ENCODE results near the gene DCP1B. TPM values are rescaled to one million over a fixed set of nuclear protein-coding genes. Genes with fewer than 3 reads are reported as not detected.

DCP1B gene
- total RNA-seq, 1 experiment from 2014 or later, result 19.8 TPM

GRCh38 chr12:2032506-2032905, 28.2 kb upstream of the DCP1B start:
- Histone ChIP-seq H3K27me3 (ENCODE audit: control insufficient read depth, insufficient read depth, low read length) (peaks cover 26% of the 10 kb centered on the region), H3K36me3 (replicated peaks; ENCODE audit: control insufficient read depth, insufficient read depth, low read length) (no peaks in the 10 kb centered on the region), H3K4me3 (ENCODE audit: insufficient read depth, low read depth, low read length) (no peak overlapping the region)
- no peak for DNase-seq

- H3K36me3 ChIP-seq (replicated peaks; ENCODE audit: control insufficient read depth, insufficient read depth, low read length), result no peaks in the 10 kb centered on the region
- no peak overlapping the region for H3K4me3 ChIP-seq (ENCODE audit: insufficient read depth, low read depth, low read length)
- no peak for DNase-seq
- peaks cover 13% of the 10 kb centered on the region for H3K27me3 ChIP-seq (ENCODE audit: control insufficient read depth, insufficient read depth, low read length)
Observed at GRCh38 chr12:2029851-2030250, 25.6 kb upstream of the DCP1B start.

- H3K36me3 ChIP-seq (replicated peaks; ENCODE audit: control insufficient read depth, insufficient read depth, low read length), result no peaks in the 10 kb centered on the region
- no peak overlapping the region for H3K4me3 ChIP-seq (ENCODE audit: insufficient read depth, low read depth, low read length)
- no peak for DNase-seq
- no peaks in the 10 kb centered on the region; the same call in 1 of the 2 replicates for H3K27me3 ChIP-seq (ENCODE audit: control insufficient read depth, insufficient read depth, low read length)
Observed at GRCh38 chr12:2027351-2027750, 23.1 kb upstream of the DCP1B start.

GRCh38 chr12:2023365-2023764, 19.1 kb upstream of the DCP1B start:
- Histone ChIP-seq H3K36me3 (replicated peaks; ENCODE audit: control insufficient read depth, insufficient read depth, low read length) (no peaks in the 10 kb centered on the region), H3K27me3 (ENCODE audit: control insufficient read depth, insufficient read depth, low read length) (no peaks in the 10 kb centered on the region), H3K4me3 (ENCODE audit: insufficient read depth, low read depth, low read length) (no peak overlapping the region)
- DNase-seq, result no peak

GRCh38 chr12:2020511-2020910, 16.3 kb upstream of the DCP1B start:
- Histone ChIP-seq H3K36me3 (replicated peaks; ENCODE audit: control insufficient read depth, insufficient read depth, low read length) (no peaks in the 10 kb centered on the region), H3K27me3 (ENCODE audit: control insufficient read depth, insufficient read depth, low read length) (no peaks in the 10 kb centered on the region), H3K4me3 (ENCODE audit: insufficient read depth, low read depth, low read length) (no peak overlapping the region)
- DNase-seq, result no peak

GRCh38 chr12:2019126-2019525, 14.9 kb upstream of the DCP1B start:
- Histone ChIP-seq H3K27me3 (ENCODE audit: control insufficient read depth, insufficient read depth, low read length) (no peaks in the 10 kb centered on the region), H3K4me3 (ENCODE audit: insufficient read depth, low read depth, low read length) (no peak overlapping the region), H3K36me3 (replicated peaks; ENCODE audit: control insufficient read depth, insufficient read depth, low read length) (no peaks in the 10 kb centered on the region)
- DNase-seq, result no peak

GRCh38 chr12:2018391-2018790, 14.1 kb upstream of the DCP1B start:
- Histone ChIP-seq H3K36me3 (replicated peaks; ENCODE audit: control insufficient read depth, insufficient read depth, low read length) (no peaks in the 10 kb centered on the region), H3K27me3 (ENCODE audit: control insufficient read depth, insufficient read depth, low read length) (no peaks in the 10 kb centered on the region), H3K4me3 (ENCODE audit: insufficient read depth, low read depth, low read length) (no peak overlapping the region)
- DNase-seq, result no peak

GRCh38 chr12:2017546-2018337, 13.5 kb upstream of the DCP1B start:
- Histone ChIP-seq H3K36me3 (replicated peaks; ENCODE audit: control insufficient read depth, insufficient read depth, low read length) (no peaks in the 10 kb centered on the region), H3K4me3 (ENCODE audit: insufficient read depth, low read depth, low read length) (no peak overlapping the region), H3K27me3 (ENCODE audit: control insufficient read depth, insufficient read depth, low read length) (no peaks in the 10 kb centered on the region)
- no peak for DNase-seq

- H3K27me3 ChIP-seq (ENCODE audit: control insufficient read depth, insufficient read depth, low read length), result no peaks in the 10 kb centered on the region
- no peak overlapping the region for H3K4me3 ChIP-seq (ENCODE audit: insufficient read depth, low read depth, low read length)
- no peak for DNase-seq
- no peaks in the 10 kb centered on the region for H3K36me3 ChIP-seq (replicated peaks; ENCODE audit: control insufficient read depth, insufficient read depth, low read length)
Observed at GRCh38 chr12:2016862-2017545, 12.7 kb upstream of the DCP1B start.

GRCh38 chr12:2014231-2014630, 10.0 kb upstream of the DCP1B start:
- no peaks in the 10 kb centered on the region for H3K27me3 ChIP-seq (ENCODE audit: control insufficient read depth, insufficient read depth, low read length)
- H3K36me3 ChIP-seq (replicated peaks; ENCODE audit: control insufficient read depth, insufficient read depth, low read length), result no peaks in the 10 kb centered on the region

GRCh38 chr12:2013527-2014223, 9.4 kb upstream of the DCP1B start:
- no peak overlapping the region for H3K4me3 ChIP-seq (ENCODE audit: insufficient read depth, low read depth, low read length)
- H3K27me3 ChIP-seq (ENCODE audit: control insufficient read depth, insufficient read depth, low read length), result no peaks in the 10 kb centered on the region
- no peak for DNase-seq
- H3K36me3 ChIP-seq (replicated peaks; ENCODE audit: control insufficient read depth, insufficient read depth, low read length), result no peaks in the 10 kb centered on the region

More at GRCh38 chr12:2014231-2014630, 10.0 kb upstream of the DCP1B start:
- no peak overlapping the region for H3K4me3 ChIP-seq (ENCODE audit: insufficient read depth, low read depth, low read length)
- no peak for DNase-seq

- no peaks in the 10 kb centered on the region for H3K36me3 ChIP-seq (replicated peaks; ENCODE audit: control insufficient read depth, insufficient read depth, low read length)
- H3K27me3 ChIP-seq (ENCODE audit: control insufficient read depth, insufficient read depth, low read length), result no peaks in the 10 kb centered on the region
Observed at GRCh38 chr12:2013086-2013485, 8.8 kb upstream of the DCP1B start.

GRCh38 chr12:2011643-2012607, 7.7 kb upstream of the DCP1B start:
- peak; percentile 42 for DNase-seq
- Histone ChIP-seq H3K4me3 (ENCODE audit: insufficient read depth, low read depth, low read length) (no peak overlapping the region), H3K27me3 (ENCODE audit: control insufficient read depth, insufficient read depth, low read length) (no peaks in the 10 kb centered on the region), H3K36me3 (replicated peaks; ENCODE audit: control insufficient read depth, insufficient read depth, low read length) (no peaks in the 10 kb centered on the region)

More at GRCh38 chr12:2013086-2013485, 8.8 kb upstream of the DCP1B start:
- no peak for DNase-seq
- H3K4me3 ChIP-seq (ENCODE audit: insufficient read depth, low read depth, low read length), result no peak overlapping the region

GRCh38 chr12:2009623-2010022, 5.4 kb upstream of the DCP1B start:
- Histone ChIP-seq H3K27me3 (ENCODE audit: control insufficient read depth, insufficient read depth, low read length) (no peaks in the 10 kb centered on the region), H3K4me3 (ENCODE audit: insufficient read depth, low read depth, low read length) (no peak overlapping the region), H3K36me3 (replicated peaks; ENCODE audit: control insufficient read depth, insufficient read depth, low read length) (no peaks in the 10 kb centered on the region)
- peak; percentile 38 for DNase-seq

Measured in H7 (cell line).